DMS 273 treated with DMSO at 0.1 percent for 48 hours (cell line): ENCODE data around the gene MUC5AC.
"Not testable (repeated sequence)": the region's sequence is repeated elsewhere in the genome, so short reads cannot be mapped to it uniquely, and the experiment has no call there.

Source experiments
- DNase-seq: peaks from one replicate; lab custom pipeline; 2025; lab: John Stamatoyannopoulos, UW

Gene MUC5AC

DNA sequence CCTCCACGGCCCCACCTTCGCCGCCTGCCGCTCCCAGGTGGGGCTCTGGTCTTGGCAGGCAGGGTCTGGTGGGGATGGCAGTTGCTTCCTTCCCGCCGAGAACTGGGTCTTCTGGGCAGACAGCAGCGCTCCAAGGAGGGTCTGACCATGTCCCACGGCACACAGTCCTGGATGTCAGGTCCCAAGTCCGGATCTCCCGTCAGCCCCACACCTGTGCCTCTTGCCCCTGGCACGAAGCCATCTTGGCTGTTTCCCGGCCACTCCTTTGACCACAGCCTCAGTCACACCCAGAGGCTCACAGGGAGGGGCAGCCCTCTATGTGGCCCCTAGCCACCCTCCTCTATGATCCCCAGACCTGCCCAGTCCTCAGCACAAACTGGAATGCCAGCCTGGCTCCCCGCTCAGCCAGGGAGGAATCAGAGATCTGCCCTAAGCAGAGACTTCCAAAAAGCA lies 79.4 kb downstream of the MUC5AC start:
- no peak for DNase-seq

DNA sequence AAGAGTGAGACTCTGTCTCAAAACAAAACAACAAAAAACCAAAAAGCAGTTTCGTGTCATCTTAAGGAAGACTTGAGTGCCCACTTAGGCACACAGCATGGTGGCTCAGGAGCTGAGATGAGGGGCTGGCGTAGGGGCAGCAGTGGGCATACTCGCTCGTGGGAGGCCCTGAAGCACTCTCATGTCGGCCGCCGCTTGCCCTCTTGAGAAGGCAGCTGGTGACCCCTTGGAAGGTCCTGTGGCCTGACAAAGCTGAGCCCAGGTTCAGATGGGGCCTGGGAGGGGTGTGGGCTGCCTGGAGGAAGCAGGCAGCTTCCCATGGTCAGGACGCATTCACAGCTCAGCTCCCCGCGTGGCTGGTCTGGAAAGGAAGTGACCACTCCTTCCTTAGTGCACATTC lies 80.1 kb downstream of the MUC5AC start:
- DNase-seq: no peak

DNA sequence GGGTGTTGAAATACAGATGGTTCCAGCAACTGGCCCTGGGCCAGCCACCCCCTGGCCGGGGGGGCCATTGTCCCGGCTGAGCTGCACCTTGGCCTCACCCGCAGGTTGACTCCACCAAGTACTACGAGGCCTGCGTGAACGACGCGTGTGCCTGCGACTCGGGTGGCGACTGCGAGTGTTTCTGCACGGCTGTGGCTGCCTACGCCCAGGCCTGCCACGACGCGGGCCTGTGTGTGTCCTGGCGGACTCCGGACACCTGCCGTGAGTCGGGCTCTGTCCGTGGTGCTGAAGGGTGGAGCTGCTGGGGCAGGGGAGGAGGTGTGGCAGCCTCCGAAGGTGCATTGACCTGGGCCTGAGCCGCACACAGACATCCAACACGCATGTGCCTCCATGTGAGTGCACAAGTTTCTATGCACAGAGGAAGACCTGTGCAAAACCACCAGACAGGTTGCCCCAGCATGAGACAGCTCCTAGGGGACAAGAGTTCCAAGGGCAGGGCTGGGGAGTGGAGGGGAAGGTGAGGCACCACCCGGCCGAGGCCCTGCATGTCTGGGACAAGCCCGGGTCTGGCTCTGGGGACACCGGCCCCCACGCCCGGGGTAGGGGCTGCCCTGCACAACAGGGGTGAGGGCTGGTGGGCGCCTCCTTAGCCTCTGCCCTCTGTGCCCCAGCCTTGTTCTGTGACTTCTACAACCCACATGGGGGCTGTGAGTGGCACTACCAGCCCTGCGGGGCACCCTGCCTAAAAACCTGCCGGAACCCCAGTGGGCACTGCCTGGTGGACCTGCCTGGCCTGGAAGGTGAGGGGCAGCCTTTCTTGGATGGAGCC lies 81.2 kb downstream of the MUC5AC start:
- no peak for DNase-seq

DNA sequence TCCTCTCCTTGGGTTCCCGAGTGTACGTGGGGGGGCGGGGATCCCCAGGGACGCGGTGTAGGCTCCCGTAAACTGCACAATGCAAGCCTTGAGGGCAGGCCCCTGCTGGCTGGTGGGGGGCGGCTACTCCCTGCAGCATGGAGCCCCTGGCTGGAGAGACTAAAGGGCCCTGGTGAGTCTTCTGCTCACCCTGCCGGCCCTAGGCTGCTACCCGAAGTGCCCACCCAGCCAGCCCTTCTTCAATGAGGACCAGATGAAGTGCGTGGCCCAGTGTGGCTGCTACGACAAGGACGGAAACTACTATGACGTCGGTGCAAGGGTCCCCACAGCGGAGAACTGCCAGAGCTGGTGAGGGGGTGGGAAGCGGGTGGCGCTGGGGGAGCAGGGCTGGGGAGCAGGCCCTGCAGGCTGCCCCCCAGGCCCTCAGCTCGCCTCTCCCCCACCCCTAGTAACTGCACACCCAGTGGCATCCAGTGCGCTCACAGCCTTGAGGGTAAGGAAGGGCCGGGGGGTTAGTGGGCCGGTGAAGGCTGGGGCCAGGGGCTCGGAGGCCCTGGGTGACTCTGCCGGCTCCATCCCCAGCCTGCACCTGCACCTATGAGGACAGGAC lies 81.9 kb downstream of the MUC5AC start:
- no peak for DNase-seq

DNA sequence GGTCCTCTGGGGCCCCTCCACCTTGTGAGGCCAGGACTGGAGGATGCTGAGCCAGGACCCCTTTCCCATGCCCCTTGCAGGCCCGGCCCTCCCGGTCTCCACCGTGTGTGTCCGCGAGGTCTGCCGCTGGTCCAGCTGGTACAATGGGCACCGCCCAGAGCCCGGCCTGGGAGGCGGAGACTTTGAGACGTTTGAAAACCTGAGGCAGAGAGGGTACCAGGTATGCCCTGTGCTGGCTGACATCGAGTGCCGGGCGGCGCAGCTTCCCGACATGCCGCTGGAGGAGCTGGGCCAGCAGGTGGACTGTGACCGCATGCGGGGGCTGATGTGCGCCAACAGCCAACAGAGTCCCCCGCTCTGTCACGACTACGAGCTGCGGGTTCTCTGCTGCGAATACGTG lies 83.0 kb downstream of the MUC5AC start:
- DNase-seq: no peak

DNA sequence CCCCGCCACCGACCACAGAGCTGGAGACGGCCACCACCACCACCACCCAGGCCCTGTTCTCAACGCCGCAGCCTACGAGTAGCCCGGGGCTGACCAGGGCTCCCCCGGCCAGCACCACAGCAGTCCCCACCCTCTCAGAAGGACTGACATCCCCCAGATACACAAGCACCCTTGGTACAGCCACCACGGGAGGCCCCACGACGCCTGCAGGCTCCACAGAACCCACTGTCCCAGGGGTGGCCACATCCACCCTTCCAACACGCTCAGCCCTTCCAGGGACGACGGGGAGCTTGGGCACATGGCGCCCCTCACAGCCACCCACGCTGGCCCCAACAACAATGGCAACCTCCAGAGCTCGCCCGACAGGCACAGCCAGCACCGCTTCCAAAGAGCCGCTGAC lies 84.0 kb downstream of the MUC5AC start:
- no peak for DNase-seq

DNA sequence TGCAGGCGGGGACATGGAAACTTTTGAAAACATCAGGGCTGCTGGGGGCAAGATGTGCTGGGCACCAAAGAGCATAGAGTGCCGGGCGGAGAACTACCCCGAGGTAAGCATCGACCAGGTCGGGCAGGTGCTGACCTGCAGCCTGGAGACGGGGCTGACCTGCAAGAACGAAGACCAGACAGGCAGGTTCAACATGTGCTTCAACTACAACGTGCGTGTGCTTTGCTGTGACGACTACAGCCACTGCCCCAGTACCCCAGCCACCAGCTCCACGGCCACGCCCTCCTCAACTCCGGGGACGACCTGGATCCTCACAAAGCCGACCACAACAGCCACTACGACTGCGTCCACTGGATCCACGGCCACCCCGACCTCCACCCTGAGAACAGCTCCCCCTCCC lies 84.5 kb downstream of the MUC5AC start:
- DNase-seq: no peak

DNA sequence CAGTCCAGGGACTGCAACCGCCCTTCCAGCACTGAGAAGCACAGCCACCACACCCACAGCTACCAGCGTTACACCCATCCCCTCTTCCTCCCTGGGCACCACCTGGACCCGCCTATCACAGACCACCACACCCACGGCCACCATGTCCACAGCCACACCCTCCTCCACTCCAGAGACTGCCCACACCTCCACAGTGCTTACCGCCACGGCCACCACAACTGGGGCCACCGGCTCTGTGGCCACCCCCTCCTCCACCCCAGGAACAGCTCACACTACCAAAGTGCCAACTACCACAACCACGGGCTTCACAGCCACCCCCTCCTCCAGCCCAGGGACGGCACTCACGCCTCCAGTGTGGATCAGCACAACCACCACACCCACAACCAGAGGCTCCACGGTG lies 85.0 kb downstream of the MUC5AC start:
- DNase-seq: not testable (repeated sequence)

DNA sequence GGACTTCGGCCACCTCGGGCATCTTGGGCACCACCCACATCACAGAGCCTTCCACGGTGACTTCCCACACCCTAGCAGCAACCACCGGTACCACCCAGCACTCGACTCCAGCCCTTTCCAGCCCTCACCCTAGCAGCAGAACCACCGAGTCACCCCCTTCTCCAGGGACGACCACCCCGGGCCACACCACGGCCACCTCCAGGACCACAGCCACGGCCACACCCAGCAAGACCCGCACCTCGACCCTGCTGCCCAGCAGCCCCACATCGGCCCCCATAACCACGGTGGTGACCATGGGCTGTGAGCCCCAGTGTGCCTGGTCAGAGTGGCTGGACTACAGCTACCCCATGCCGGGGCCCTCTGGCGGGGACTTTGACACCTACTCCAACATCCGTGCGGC lies 85.8 kb downstream of the MUC5AC start:
- DNase-seq: not testable (repeated sequence)

DNA sequence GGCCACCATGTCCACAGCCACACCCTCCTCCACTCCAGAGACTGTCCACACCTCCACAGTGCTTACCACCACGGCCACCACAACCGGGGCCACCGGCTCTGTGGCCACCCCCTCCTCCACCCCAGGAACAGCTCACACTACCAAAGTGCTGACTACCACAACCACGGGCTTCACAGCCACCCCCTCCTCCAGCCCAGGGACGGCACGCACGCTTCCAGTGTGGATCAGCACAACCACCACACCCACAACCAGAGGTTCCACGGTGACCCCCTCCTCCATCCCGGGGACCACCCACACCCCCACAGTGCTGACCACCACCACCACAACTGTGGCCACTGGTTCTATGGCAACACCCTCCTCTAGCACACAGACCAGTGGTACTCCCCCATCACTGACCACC lies 86.8 kb downstream of the MUC5AC start:
- DNase-seq: not testable (repeated sequence)

DNA sequence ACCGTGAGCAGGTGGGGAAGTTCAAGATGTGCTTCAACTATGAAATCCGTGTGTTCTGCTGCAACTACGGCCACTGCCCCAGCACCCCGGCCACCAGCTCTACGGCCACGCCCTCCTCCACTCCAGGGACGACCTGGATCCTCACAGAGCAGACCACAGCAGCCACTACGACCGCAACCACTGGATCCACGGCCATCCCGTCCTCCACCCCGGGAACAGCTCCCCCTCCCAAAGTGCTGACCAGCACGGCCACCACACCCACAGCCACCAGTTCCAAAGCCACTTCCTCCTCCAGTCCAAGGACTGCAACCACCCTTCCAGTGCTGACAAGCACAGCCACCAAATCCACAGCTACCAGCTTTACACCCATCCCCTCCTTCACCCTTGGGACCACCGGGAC lies 88.0 kb downstream of the MUC5AC start:
- DNase-seq: not testable (repeated sequence)

DNA sequence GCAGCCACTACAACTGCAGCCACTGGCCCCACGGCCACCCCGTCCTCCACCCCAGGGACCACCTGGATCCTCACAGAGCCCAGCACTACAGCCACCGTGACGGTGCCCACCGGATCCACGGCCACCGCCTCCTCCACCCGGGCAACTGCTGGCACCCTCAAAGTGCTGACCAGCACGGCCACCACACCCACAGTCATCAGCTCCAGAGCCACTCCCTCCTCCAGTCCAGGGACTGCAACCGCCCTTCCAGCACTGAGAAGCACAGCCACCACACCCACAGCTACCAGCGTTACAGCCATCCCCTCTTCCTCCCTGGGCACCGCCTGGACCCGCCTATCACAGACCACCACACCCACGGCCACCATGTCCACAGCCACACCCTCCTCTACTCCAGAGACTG lies 88.5 kb downstream of the MUC5AC start:
- not testable (repeated sequence) for DNase-seq

DNA sequence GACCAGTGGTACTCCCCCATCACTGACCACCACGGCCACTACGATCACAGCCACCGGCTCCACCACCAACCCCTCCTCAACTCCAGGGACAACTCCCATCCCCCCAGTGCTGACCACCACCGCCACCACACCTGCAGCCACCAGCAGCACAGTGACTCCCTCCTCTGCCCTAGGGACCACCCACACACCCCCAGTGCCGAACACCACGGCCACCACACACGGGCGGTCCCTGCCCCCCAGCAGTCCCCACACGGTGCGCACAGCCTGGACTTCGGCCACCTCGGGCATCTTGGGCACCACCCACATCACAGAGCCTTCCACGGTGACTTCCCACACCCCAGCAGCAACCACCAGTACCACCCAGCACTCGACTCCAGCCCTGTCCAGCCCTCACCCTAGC lies 89.3 kb downstream of the MUC5AC start:
- not testable (repeated sequence) for DNase-seq

DNA sequence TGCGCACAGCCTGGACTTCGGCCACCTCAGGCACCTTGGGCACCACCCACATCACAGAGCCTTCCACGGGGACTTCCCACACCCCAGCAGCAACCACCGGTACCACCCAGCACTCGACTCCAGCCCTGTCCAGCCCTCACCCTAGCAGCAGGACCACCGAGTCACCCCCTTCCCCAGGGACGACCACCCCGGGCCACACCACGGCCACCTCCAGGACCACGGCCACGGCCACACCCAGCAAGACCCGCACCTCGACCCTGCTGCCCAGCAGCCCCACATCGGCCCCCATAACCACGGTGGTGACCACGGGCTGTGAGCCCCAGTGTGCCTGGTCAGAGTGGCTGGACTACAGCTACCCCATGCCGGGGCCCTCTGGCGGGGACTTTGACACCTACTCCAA lies 91.2 kb downstream of the MUC5AC start:
- DNase-seq: not testable (repeated sequence)

DNA sequence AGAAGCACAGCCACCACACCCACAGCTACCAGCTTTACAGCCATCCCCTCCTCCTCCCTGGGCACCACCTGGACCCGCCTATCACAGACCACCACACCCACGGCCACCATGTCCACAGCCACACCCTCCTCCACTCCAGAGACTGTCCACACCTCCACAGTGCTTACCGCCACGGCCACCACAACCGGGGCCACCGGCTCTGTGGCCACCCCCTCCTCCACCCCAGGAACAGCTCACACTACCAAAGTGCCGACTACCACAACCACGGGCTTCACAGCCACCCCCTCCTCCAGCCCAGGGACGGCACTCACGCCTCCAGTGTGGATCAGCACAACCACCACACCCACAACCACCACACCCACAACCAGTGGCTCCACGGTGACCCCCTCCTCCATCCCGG lies 92.7 kb downstream of the MUC5AC start:
- DNase-seq: not testable (repeated sequence)
